CD4-positive, alpha-beta T cell treated with Interleukin-12 subunit alpha and Interleukin-12 subunit beta, for 1 hour (primary cell): ENCODE results near the gene CTBP2.

Experiments used
- DNase-seq: peaks from one replicate; pipeline ENCODE4 v3.0.0-alpha.2; 2020

Gene CTBP2

DNA sequence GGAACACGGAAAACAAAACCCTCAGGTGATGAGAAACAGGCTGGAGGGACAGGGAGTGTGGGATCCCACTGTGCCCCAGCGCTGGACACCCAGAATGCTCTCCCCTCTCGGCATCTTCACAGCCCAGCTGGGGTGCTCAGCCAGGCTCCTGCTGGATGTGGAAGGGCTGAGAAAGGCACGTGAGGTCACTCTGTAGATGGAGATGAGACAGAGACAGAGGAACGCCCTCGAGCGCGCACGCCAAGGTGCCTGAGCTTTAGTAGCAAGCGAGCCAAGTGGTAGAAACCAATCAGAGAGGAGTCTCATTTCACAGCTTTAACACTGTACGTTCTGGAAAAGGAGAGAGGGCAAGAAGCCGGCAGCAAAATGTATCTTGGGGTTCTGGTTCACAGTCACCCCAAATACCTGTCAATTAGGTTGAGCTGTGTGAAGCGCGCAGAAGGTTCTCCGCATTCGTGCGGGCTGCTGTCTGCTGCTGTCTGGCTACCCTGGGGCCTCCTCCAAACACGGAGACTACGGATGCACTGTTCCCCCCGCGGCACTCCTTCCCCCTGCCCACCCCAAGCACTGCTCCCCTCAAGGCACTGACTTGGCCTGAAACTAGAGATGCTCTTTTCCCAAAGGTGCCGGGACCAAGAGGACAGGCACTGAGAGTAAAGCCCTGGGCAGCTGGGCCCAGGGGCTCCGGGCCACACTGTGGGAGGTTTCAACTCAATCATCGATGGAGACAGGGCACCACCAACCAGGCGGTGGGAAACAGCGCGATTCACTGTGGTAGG, 127.0 kb downstream of the CTBP2 start:
- DNase-seq, result no peak

DNA sequence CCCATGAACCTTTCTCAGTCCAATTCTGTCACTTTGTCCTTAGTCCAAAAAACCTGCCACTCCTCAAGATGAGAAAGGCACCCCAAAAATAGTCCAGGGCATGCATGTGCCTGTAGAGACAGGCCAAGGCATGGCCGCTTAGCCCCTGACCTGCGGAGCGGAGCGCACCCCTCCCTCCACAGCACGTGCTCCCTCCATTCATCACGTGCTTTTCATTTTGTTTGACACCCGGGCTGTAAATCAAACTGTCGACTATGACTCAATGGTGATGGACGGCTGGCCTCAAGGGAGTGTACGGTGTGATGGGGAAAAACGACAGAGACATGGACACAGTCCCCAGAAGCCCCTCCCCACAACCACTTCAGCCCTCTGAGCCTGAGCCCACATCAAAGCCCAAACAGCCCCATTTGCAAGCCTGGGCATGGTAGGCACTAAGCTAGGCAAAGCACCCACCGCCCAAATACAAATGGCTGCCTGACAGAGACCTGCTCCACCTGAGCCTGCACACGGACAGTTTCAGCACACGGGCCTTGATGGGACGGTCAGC, 127.8 kb downstream of the CTBP2 start:
- no peak for DNase-seq

GRCh38 chr10:125030567-125031197, 129.7 kb downstream of the CTBP2 start:
- DNase-seq, result no peak

DNA sequence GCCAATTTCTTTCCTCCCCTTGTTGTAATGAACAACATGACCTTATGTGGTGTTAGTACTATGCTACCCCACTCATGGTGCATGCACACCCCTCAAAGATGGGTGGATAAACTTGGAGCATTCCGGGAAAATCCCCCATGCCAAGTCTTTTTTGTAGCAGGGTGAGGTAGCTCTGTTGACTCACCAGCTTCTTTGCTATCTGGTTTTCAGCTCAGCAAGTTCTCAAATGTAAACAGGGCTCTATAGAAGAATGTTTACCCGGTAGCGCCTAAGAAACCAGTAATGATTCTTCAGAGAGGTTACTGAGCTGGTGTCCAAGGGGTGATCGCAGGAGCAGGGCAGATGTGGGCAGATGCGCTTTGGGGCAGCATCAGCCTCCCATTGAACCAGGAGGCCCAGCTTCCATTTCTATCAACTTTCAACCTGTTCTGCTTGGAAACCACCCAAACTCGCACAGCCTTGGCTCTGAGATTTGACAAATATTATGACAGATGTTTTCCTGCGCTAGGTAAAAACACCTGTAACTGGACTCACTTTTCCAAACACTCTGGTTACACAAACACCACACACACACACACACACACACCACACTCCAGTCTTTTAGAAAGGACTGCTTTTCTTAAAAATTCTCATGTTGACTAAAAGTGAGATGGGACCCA, 130.7 kb downstream of the CTBP2 start:
- no peak for DNase-seq

- no peak for DNase-seq
These were observed 132.2 kb downstream of the CTBP2 start for GRCh38 chr10:125027871-125028869.

DNA sequence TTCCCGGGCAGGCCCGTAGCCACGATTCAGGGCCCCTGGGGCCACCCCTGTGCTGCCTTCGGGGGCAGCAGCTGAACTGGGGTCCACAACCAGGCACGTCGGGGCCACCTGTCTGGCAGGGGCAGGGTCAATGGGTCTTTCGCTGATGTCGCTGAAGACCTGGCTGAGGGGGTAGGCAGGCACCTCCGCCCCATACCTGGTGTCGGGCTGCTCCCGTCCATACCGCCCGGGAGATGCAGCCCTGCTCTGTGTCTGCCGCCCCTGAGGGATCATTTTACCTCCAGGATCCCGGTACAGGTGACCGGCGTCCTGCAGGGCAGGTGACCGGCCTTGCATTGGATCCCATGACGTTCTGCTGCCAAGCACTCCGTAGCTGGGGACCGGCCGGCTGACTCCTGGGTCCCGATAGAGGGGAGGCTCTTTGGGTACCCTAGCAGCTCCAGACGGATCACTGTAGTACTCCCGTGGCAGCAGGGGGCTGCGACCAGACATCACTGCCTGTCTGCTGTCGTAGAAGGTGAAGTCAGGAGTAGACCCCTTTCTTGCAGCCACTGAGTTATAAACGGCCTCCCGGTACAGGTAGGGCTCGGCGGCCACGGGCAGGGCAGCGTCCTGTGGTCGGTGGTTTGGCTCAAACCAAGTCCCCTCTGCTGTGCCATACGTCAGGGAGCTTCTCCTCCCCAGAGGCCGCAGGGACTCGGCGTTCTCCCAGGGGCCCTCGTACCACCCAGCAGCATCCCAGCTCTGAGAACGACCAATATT, 133.2 kb downstream of the CTBP2 start:
- no peak for DNase-seq

DNA sequence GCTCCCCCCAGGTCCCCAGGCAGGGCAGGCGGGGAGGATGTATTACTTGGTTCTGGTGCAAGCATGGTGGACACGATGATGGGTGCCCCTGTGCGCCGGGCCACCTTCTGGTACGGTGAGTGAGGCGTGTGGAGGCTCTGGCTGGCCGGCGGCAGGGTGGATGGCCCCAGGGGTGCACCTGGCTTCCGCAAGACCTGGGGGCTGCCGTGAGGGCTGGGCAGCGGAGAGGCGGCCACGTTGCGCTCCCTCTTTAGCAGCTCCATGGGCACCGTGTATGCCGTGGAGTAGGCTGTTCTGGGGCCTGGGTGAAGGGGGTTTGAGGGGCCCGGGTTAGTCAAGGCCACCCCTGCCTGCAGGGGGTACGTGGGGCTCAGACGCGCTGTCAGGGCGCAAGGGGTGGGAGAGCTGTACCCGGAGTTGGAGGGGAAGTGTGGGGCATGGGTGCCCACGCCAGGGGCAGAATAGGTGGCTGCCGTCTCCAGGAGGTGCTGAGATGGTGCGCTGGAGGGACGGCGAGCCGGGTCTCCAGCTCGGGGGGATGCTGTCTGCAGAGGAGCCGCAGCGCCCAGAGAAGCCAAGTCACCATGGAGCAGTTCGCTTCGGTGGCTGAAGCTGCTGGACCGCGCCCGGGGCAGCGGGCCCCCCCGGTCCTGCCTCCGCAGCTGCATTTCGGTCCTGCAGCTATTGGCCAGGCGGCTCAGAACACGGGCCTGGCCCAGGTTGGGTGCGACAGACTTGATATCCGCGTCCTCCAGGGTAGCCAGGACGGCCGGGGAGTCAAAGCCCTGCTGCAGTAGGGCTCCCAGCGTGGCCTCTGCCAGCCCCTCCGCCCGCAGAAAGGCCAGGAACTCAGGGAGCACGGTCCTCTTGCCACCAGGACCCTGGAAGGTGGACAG, 134.1 kb downstream of the CTBP2 start:
- no peak for DNase-seq

- DNase-seq, result no peak
These were observed 135.0 kb downstream of the CTBP2 start for GRCh38 chr10:125025341-125025740.

GRCh38 chr10:125024497-125025234, 135.7 kb downstream of the CTBP2 start:
- no peak for DNase-seq

DNA sequence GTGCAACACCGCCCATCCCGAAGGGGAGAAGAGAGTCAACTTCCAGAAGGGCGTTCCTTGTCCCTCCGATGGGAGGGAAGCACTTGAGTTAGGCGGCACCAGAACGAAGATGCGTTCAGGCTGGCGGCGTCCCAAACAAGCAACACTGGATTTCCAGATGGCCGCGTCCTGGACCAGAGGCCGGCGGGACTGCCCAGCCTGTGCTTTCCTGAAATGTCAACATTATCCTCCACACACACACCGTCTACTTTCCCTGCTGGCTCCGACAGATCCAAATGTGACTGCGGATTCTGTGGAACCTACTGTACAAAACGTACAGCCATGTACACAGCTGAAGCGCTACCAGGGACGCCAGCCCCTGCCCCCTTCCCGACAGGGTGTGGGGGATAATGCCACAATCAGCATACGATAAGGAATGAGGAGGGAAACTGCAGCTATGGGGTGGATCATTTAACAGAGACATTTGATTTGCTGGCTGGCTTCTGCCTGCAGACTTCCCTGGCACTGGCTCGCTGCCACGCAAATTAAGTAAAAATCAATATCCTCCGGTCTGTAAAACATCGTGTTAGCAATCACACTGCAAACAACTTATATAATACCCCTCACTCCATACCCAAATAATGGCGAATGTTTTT, 136.4 kb downstream of the CTBP2 start:
- no peak for DNase-seq

- no peak for DNase-seq
These were observed 137.1 kb downstream of the CTBP2 start for GRCh38 chr10:125023255-125023654.

DNA sequence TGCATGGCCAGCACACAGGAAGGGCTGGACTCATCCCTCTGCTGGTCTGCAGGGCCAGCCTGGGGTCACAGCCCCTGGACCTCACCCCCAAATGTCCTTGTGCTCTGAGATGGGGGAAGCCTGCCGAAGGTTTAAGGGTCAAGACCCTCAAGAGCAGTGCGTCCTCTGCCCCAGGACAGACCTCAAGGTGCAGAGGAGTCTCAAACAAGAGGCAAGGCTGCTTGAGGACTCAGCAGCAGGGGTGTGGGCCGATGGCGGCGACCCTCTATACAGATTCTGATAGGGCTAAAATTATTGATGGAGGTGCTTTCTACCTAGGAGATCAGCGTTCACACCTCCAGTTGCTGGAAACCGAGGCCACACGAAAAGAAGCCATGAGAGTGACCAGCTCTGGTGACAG, 137.7 kb downstream of the CTBP2 start:
- no peak for DNase-seq

DNA sequence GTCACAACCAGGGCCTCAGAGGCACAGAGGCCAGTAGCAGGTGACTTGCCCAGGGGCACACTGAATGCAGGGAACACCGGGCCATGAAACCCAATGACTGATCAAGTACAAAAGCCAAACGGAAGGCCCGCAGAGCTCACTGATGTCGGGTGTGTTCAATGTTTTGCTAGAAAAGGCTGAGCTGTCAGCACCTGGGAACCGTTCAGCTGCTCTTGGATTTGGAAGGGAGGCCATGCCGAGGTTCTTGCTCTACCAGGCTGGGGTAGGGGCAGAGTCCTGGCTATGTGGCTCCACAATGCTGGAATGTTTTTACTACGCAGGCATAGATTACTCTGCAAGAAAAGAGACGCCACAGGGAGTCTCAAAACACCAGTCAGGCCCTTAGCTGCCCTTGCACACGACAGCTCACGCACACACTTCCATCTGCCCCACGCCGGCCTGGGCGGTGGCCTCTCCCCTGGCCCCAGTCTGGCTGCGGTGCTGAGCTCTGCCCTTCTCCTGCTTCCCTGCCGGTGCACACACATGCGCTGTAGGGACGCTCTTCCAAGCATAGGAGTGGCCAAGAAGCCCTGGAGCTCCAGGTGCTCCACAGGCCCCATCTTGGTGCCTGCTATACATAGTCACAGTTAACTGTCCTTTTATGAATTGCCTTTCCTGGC, 138.5 kb downstream of the CTBP2 start:
- no peak for DNase-seq

DNA sequence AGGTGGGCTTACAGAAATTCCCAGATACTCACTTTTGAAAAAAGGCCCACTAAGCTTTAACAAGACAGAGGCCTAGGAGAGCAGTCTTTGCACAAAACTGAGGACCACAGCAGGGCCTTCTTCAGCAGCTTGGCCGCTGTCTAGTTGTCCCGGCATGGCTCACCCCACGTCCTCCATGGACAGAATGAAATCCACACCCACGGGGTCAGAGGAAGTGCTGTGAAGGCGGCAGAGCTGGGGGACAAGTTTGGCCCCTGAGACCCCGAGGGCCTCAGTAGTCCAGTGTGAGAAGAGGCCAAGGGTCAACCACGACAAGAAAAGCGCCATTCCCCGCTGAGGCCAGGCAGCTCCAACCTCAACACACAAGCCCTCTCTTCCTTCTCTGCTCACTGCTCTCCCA, 139.5 kb downstream of the CTBP2 start:
- DNase-seq, result no peak

GRCh38 chr10:125020386-125020785, 140.0 kb downstream of the CTBP2 start:
- DNase-seq, result no peak

DNA sequence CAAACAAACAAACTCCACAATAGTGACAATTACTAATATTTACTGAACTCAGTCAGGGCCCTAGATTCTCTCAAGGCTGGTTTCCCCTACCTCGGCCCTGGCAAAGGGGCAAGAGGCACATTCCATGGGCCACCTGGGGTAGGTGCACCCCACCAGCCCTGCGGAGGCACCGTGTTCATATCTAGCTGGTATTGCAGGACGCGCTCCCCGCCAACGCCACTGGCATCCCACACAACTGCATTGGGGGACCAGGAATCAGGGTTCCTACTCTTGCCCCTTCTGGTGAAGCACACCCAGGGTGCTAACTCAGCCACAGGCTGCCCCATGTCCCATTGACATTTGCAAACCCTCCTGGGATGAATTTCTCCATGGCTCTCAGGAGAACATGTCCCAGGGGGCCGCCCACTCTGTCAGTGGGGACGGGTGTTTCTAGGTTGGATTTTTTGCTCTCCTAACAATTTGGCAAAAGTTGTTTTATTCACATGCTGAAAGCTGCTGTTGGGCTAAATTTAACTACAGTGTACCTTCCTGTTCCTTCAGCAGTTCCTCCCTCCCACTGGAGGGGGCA, 141.7 kb downstream of the CTBP2 start:
- DNase-seq, result no peak

GRCh38 chr10:125017547-125018298, 142.6 kb downstream of the CTBP2 start:
- DNase-seq, result no peak
